ENCODE measurements around the gene ABCA3.
"Not testable (repeated sequence)": the region's sequence is repeated elsewhere in the genome, so short reads cannot be mapped to it uniquely, and the experiment has no call there.

The ABCA3 gene

GRCh38 chr16:2246301-2246885 lies 94.1 kb downstream of the ABCA3 start:
- DNase-seq (ENCODE audit: extremely low read depth, low read depth) = no peak
- H3K4me3 ChIP-seq (replicated peaks; ENCODE audit: low read depth, low read length) = no peak overlapping the region
- no peak for TF ChIP-seq CTCF (IDR thresholded peaks at IDR 0.05; ENCODE audit: low read depth, low read length, missing control alignments)

GRCh38 chr16:2244926-2245795 lies 95.4 kb downstream of the ABCA3 start:
- DNase-seq (ENCODE audit: extremely low read depth, low read depth) = no peak
- no peak for TF ChIP-seq CTCF (IDR thresholded peaks at IDR 0.05; ENCODE audit: low read depth, low read length, missing control alignments)
- H3K4me3 ChIP-seq (replicated peaks; ENCODE audit: low read depth, low read length) = no peak overlapping the region

GRCh38 chr16:2244301-2244700 lies 96.2 kb downstream of the ABCA3 start:
- no peak for TF ChIP-seq CTCF (IDR thresholded peaks at IDR 0.05; ENCODE audit: low read depth, low read length, missing control alignments)
- no peak for DNase-seq (ENCODE audit: extremely low read depth, low read depth)
- no peak overlapping the region for H3K4me3 ChIP-seq (replicated peaks; ENCODE audit: low read depth, low read length)

GRCh38 chr16:2243781-2244180 lies 96.7 kb downstream of the ABCA3 start:
- DNase-seq (ENCODE audit: extremely low read depth, low read depth) = no peak
- TF ChIP-seq CTCF (IDR thresholded peaks at IDR 0.05; ENCODE audit: low read depth, low read length, missing control alignments) = no peak
- H3K4me3 ChIP-seq (replicated peaks; ENCODE audit: low read depth, low read length) = no peak overlapping the region

GRCh38 chr16:2243031-2243528 lies 97.4 kb downstream of the ABCA3 start:
- H3K4me3 ChIP-seq (replicated peaks; ENCODE audit: low read depth, low read length) = no peak overlapping the region
- DNase-seq (ENCODE audit: extremely low read depth, low read depth) = no peak
- TF ChIP-seq CTCF (IDR thresholded peaks at IDR 0.05; ENCODE audit: low read depth, low read length, missing control alignments) = no peak

GRCh38 chr16:2242598-2242997 lies 97.9 kb downstream of the ABCA3 start:
- no peak for DNase-seq (ENCODE audit: extremely low read depth, low read depth)
- no peak overlapping the region for H3K4me3 ChIP-seq (replicated peaks; ENCODE audit: low read depth, low read length)
- TF ChIP-seq CTCF (IDR thresholded peaks at IDR 0.05; ENCODE audit: low read depth, low read length, missing control alignments) = no peak

- H3K4me3 ChIP-seq (replicated peaks; ENCODE audit: low read depth, low read length); DNase-seq (ENCODE audit: extremely low read depth, low read depth): not testable (repeated sequence)
Observed at GRCh38 chr16:2240331-2240730, 100.2 kb downstream of the ABCA3 start.

Measured in HFF-Myc (cell line).